GM23338 (cell line): ENCODE results near the gene BACE2.

ENCODE experiments used
- CREB1 ChIP-seq: fragments of 250-450 bp; sonication (Bioruptor Pico); IDR thresholded peaks from 2 replicates; pipeline ENCODE4 v1.5.0; 2020; ENCODE audit warnings: low read depth, mild to moderate bottlenecking, moderate library complexity
- CTCF ChIP-seq, 2 experiments: fragments of 200-600 bp in 1 of 2; sonication (generic) in 1 of 2; conservative IDR thresholded peaks; 2 replicates each; pipeline versions ENCODE4 v1.5.1 to v1.6.1; 2016 to 2017; ENCODE audit warnings: antibody characterized with exemption in 2 of 2, low read depth in 2 of 2, mild to moderate bottlenecking in 2 of 2, moderate library complexity in 1 of 2
- ETS1 ChIP-seq: IDR thresholded peaks from 2 replicates; pipeline ENCODE4 v1.6.1; 2016; ENCODE audit warnings: antibody characterized with exemption
- EZH2 ChIP-seq: fragments of 200-600 bp; sonication (generic); IDR thresholded peaks from one replicate; pipeline ENCODE4 v1.8.0; 2017; ENCODE audit warnings: antibody characterized with exemption, mild to moderate bottlenecking, low read depth; ENCODE audit not compliant: unreplicated experiment
- EZH2phosphoT487 ChIP-seq: fragments of 200-600 bp; sonication (generic); IDR thresholded peaks from one replicate; pipeline ENCODE4 v1.8.1; 2018; ENCODE audit warnings: antibody characterized with exemption; ENCODE audit not compliant: unreplicated experiment
- JUNB ChIP-seq: IDR thresholded peaks from one replicate; pipeline ENCODE4 v1.6.1; 2016; ENCODE audit warnings: antibody characterized with exemption; ENCODE audit not compliant: unreplicated experiment
- NANOG ChIP-seq: IDR thresholded peaks from 2 replicates; pipeline ENCODE4 v1.6.1; 2016; ENCODE audit warnings: antibody characterized with exemption, borderline replicate concordance
- POLR2AphosphoS5 ChIP-seq: IDR thresholded peaks from 2 replicates; pipeline ENCODE4 v1.6.1; 2016; ENCODE audit warnings: antibody characterized with exemption, low read depth
- REST ChIP-seq: IDR thresholded peaks from one replicate; pipeline ENCODE4 v1.6.1; 2018; ENCODE audit warnings: antibody characterized with exemption; ENCODE audit not compliant: unreplicated experiment
- STAT1 ChIP-seq: IDR thresholded peaks from one replicate; pipeline ENCODE4 v1.6.1; 2016; ENCODE audit warnings: antibody characterized with exemption; ENCODE audit not compliant: unreplicated experiment
- ZNF114 ChIP-seq: fragments of 250-450 bp; sonication (Bioruptor Pico); IDR thresholded peaks from 2 replicates; pipeline ENCODE4 v1.5.0; 2020; ENCODE audit warnings: mild to moderate bottlenecking, moderate library complexity
- ZNF331 ChIP-seq: fragments of 250-450 bp; sonication (Bioruptor Pico); IDR thresholded peaks from 2 replicates; pipeline ENCODE4 v1.5.0; 2020; ENCODE audit warnings: low read depth, mild to moderate bottlenecking, moderate library complexity
- ZNF462 ChIP-seq: fragments of 250-450 bp; sonication (Bioruptor Pico); IDR thresholded peaks from 2 replicates; pipeline ENCODE4 v1.5.0; 2020; ENCODE audit warnings: mild to moderate bottlenecking, moderate library complexity

- TF ChIP-seq CTCF (conservative IDR thresholded peaks at IDR 0.05; ENCODE audit: low read depth in 2 of 2) (no peak), REST (no peak), EZH2phosphoT487 (no peak), ZNF462 (CRISPR knock-in tag) (no peak), EZH2 (no peak), JUNB (no peak), ETS1 (no peak), CREB1 (no peak), POLR2AphosphoS5 (no peak), ZNF114 (no peak), ZNF331 (CRISPR knock-in tag) (no peak), STAT1 (no peak), NANOG (no peak)
Measured at GRCh38 chr21:41158026-41158425, 9.9 kb upstream of the BACE2 start.
